ENCODE measurements around the gene C1orf232.

Gene C1orf232

GRCh38 chr1:26124418-26125331, 44.1 kb downstream of the C1orf232 start:
- no peak for DNase-seq (ENCODE audit: low read depth in 2 of 2)

- DNase-seq (ENCODE audit: low read depth in 2 of 2), result no peak
These were observed 45.5 kb downstream of the C1orf232 start for GRCh38 chr1:26122988-26123973.

DNA sequence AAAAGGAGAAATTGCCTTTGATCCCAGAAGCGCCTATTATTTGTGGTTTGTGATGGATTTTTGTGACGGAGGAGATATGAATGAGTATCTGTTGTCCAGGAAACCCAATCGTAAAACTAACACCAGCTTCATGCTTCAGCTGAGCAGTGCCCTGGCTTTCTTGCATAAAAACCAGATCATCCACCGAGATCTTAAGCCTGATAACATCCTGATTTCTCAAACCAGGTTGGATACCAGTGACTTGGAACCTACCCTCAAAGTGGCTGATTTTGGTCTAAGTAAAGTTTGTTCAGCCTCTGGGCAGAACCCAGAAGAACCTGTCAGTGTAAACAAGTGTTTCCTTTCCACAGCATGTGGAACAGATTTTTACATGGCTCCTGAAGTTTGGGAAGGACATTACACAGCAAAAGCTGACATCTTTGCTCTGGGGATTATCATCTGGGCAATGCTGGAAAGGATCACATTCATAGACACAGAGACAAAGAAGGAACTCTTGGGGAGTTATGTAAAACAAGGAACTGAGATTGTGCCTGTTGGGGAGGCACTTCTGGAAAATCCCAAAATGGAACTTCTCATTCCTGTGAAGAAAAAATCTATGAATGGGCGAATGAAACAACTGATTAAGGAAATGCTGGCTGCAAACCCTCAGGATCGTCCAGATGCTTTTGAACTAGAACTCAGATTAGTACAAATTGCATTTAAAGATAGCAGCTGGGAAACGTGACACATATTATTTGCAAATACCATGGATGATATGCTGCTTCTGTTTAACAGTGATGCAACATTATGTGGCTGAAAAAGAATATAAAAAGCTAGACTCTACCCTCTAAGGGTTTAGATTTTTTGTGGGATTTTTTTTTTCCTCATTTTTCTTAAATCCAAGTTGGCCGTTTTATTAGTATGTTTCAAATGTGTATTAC, 46.6 kb downstream of the C1orf232 start:
- DNase-seq (ENCODE audit: low read depth in 2 of 2), result no peak

- DNase-seq (ENCODE audit: low read depth in 2 of 2), result no peak
These were observed 48.7 kb downstream of the C1orf232 start for GRCh38 chr1:26119892-26120608.

GRCh38 chr1:26114165-26114927, 54.4 kb downstream of the C1orf232 start:
- DNase-seq (ENCODE audit: low read depth in 2 of 2), result no peak
